Mesodermal cell (in vitro differentiated cells): ENCODE measurements around the gene CASD1.

Experiments
- H3K27ac ChIP-seq: 2 replicates; pipeline ENCODE4 v1.7.0; 2013; ENCODE audit warnings: mild to moderate bottlenecking, low read depth, low read length, moderate library complexity; ENCODE audit not compliant: severe bottlenecking
- H3K36me3 ChIP-seq: 2 replicates; pipeline ENCODE4 v1.7.1; 2013; ENCODE audit warnings: mild to moderate bottlenecking, low read length, moderate library complexity; ENCODE audit not compliant: control insufficient read depth, insufficient read depth
- H3K4me1 ChIP-seq: one replicate; pipeline ENCODE4 v1.7.1; 2013; ENCODE audit warnings: mild to moderate bottlenecking, low read length; ENCODE audit not compliant: insufficient read depth, control insufficient read depth, poor library complexity, severe bottlenecking
- H3K4me3 ChIP-seq: 2 replicates; pipeline ENCODE4 v1.7.0; 2013; ENCODE audit warnings: low read length, control low read depth, mild to moderate bottlenecking; ENCODE audit not compliant: insufficient read depth, poor library complexity, severe bottlenecking; ENCODE audit errors: extremely low read depth
- H3K9me3 ChIP-seq: 2 replicates; pipeline ENCODE4 v1.7.1; 2013; ENCODE audit warnings: mild to moderate bottlenecking, low read length, moderate library complexity; ENCODE audit not compliant: control insufficient read depth
- WGBS, 2 experiments: methylation state at CpG; one replicate each; pipeline ENCODE4 v1.1.5; 2013; ENCODE audit warnings: missing lambda C conversion rate in 2 of 2; ENCODE audit not compliant: insufficient coverage in 2 of 2; 5-methylcytosine and 5-hydroxymethylcytosine counted together

Gene CASD1

DNA sequence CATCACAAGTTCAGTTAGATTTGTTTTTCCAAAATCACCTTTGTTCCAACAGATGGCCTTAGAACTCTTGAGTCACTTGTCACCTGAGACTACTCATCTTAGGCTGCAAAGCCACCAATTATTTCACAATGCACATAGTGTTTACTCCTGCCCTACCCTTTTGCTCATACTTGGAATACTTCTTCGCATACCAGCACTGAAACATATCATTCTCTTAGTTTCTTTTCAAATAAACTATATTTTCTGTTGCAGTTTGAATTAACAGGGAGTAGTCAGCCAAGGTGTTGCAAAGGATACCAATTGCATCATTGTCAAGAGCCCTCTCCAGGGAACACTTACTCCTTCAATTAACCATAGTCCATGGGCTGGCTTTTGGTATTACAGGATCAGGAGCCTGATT lies 71.0 kb downstream of the CASD1 start:
- WGBS, 2 experiments, result no CpG with 5 or more reads among the region's 1 CpG
- Histone ChIP-seq H3K4me3 (no peak overlapping the region), H3K27ac (no peak overlapping the region), H3K9me3 (peaks cover 1% of the 10 kb centered on the region), H3K4me1 (no peaks in the 10 kb centered on the region), H3K36me3 (peaks cover 3% of the 10 kb centered on the region)

DNA sequence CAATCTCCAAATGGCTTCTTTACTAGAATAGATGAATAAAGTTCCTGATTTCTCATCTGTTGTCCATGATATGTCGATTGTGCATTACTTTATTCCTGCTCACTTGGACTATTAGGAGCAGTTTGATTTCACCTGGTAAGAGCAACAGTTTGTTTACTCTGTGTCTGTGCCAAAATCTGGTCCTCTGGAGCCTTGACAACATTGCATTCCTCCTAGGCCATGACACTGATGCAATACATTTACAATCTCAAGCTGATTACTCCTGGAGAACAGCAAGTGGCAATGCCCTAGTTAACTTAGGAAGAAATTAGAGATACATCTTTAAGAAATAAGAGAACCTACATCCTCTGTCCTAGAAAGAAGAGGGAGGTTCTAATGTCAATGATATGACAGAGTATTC lies 74.5 kb downstream of the CASD1 start:
- Histone ChIP-seq H3K36me3 (peaks cover 5% of the 10 kb centered on the region), H3K9me3 (no peaks in the 10 kb centered on the region), H3K4me1 (no peaks in the 10 kb centered on the region), H3K27ac (no peak overlapping the region), H3K4me3 (no peak overlapping the region)
- WGBS, 2 experiments, result 100% methylated on average over 1 of the region's 1 CpG; no CpG with 5 or more reads in 1 of the 2 experiments

GRCh38 chr7:94588075-94588474 lies 78.5 kb downstream of the CASD1 start:
- no peaks in the 10 kb centered on the region for H3K9me3 ChIP-seq
- 86 to 100% methylated on average over 1 of the region's 2 CpGs for WGBS, 2 experiments
- H3K27ac ChIP-seq, result no peak overlapping the region
- no peaks in the 10 kb centered on the region for H3K4me1 ChIP-seq
- no peak overlapping the region for H3K4me3 ChIP-seq
- H3K36me3 ChIP-seq, result peaks cover 14% of the 10 kb centered on the region

DNA sequence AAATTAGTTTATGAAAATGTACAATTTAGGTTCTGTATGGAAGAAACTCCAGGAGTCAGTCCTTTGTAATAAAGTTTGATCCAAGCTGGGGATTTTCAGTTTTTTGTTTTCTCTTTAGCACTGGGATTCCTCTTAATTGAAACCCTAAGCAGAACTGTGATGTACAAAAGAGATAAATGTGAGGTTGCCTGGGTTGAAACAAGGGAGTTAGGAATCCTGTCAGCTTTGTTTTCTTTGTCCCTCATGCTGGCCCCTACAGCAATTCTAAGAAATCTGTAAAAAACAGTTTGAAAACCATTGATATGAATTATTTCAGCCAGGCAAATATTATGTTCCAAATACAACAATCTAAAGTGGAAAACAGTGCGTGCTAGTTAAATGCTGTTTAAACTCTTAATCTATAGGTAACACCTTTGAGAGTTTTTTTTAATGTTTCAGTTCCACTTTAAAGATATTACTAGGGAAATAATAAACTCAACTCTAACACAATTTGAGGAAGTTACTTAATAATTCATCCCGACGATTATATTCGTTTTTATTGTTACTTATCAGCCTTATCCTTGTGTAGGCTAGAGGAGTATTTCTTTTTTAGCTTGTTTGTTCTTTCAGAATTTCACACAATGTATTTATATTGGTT lies 81.0 kb downstream of the CASD1 start:
- H3K4me3 ChIP-seq, result no peak overlapping the region
- WGBS, 2 experiments, result no CpG with 5 or more reads among the region's 4 CpGs
- peaks cover 14% of the 10 kb centered on the region for H3K36me3 ChIP-seq
- no peaks in the 10 kb centered on the region for H3K4me1 ChIP-seq
- no peaks in the 10 kb centered on the region for H3K9me3 ChIP-seq
- no peak overlapping the region for H3K27ac ChIP-seq

DNA sequence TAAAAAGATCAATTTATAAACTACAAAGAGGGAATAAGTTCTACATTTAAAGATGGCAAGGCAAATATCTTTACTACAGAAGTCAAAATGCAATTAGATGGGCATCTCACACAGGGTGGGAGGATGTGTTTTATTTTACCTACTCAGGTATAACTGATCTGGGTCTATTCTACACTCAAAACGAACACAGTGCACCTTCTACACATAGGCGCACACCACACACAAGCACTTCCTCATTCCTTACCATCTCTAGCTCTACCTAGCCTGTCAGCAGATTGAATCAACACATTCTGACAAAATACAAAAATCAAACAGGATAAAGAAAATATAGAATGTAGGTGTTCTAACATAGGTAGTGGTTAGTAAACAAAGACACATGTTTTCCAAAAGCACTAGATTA lies 81.6 kb downstream of the CASD1 start:
- Histone ChIP-seq H3K27ac (no peak overlapping the region), H3K36me3 (peaks cover 14% of the 10 kb centered on the region), H3K4me1 (no peaks in the 10 kb centered on the region), H3K9me3 (no peaks in the 10 kb centered on the region), H3K4me3 (no peak overlapping the region)
- 60 to 80% methylated on average over 1 of the region's 2 CpGs for WGBS, 2 experiments

DNA sequence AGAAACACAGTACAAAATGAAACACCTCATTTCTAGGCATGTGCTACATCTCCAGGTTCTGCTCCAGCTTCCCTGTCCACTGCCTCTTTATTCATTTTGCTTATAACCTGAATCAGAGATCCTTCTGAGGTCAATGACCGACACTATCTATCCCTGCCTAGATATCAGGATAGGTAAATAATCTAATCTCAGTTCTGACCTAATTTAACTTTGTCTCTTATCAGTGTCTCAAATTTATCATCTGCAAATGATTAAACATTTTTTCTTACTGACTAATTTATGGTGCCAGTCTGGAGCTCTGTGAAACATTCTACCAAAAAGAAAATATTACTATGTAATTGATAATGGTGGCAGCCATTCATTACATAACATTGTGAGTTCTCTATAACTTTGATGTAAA lies 85.3 kb downstream of the CASD1 start:
- Histone ChIP-seq H3K4me3 (no peak overlapping the region), H3K36me3 (peaks cover 9% of the 10 kb centered on the region), H3K27ac (no peak overlapping the region), H3K9me3 (no peaks in the 10 kb centered on the region), H3K4me1 (no peaks in the 10 kb centered on the region)
- 80% methylated on average over 1 of the region's 1 CpG; no CpG with 5 or more reads in 1 of the 2 experiments for WGBS, 2 experiments

DNA sequence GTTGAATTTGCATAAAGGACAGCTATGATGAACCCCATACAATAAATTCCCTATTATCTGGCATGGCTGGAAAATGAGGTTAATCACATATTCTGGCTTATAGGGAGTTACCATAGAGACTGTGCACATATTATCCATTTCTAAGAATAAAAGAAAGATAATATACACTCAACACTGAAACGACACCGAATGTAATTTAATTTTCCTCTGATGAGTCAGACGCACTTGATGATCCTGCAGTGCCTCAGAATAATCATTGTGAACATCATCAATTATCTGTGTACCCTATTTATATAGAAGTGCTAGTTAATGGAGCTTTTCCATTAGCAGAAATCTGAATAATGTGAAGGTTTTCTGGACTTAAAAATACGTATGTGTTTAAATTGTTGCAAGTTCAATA lies 86.1 kb downstream of the CASD1 start:
- Histone ChIP-seq H3K4me1 (no peaks in the 10 kb centered on the region), H3K4me3 (no peak overlapping the region), H3K27ac (no peak overlapping the region), H3K36me3 (peaks cover 7% of the 10 kb centered on the region), H3K9me3 (no peaks in the 10 kb centered on the region)
- 83 to 100% methylated on average over 1 of the region's 4 CpGs for WGBS, 2 experiments

- H3K27ac ChIP-seq, result no peak overlapping the region
- H3K36me3 ChIP-seq, result peaks cover 7% of the 10 kb centered on the region
- no CpG with 5 or more reads among the region's 3 CpGs for whole genome bisulfite sequencing, 2 experiments
- H3K4me3 ChIP-seq, result no peak overlapping the region
- H3K9me3 ChIP-seq, result no peaks in the 10 kb centered on the region
- no peaks in the 10 kb centered on the region for H3K4me1 ChIP-seq
Measured at GRCh38 chr7:94600267-94600666, 90.7 kb downstream of the CASD1 start.

- Histone ChIP-seq H3K9me3 (no peaks in the 10 kb centered on the region), H3K36me3 (peaks cover 7% of the 10 kb centered on the region), H3K4me3 (no peak overlapping the region), H3K27ac (no peak overlapping the region), H3K4me1 (no peaks in the 10 kb centered on the region)
- no CpG with 5 or more reads among the region's 1 CpG for WGBS, 2 experiments
Measured at GRCh38 chr7:94602181-94602580, 92.6 kb downstream of the CASD1 start.

- 100% methylated on average over 1 of the region's 1 CpG; no CpG with 5 or more reads in 1 of the 2 experiments for WGBS, 2 experiments
- H3K36me3 ChIP-seq, result no peaks in the 10 kb centered on the region
- H3K4me1 ChIP-seq, result no peaks in the 10 kb centered on the region
- no peaks in the 10 kb centered on the region for H3K9me3 ChIP-seq
- no peak overlapping the region for H3K4me3 ChIP-seq
- H3K27ac ChIP-seq, result no peak overlapping the region
Measured at GRCh38 chr7:94605031-94605430, 95.4 kb downstream of the CASD1 start.
